NCI-H2227 treated with DMSO at 0.1 percent for 48 hours (cell line): ENCODE measurements around the gene TNNT1.

Experiments used
- DNase-seq: peaks from one replicate; lab custom pipeline; 2025; lab: John Stamatoyannopoulos, UW

The TNNT1 gene

GRCh38 chr19:55141696-55142095 is 7.3 kb downstream of the TNNT1 start:
- no peak for DNase-seq

GRCh38 chr19:55137915-55138314 is 11.1 kb downstream of the TNNT1 start:
- DNase-seq = no peak

GRCh38 chr19:55136399-55137102 is 12.5 kb downstream of the TNNT1 start:
- no peak for DNase-seq

DNA sequence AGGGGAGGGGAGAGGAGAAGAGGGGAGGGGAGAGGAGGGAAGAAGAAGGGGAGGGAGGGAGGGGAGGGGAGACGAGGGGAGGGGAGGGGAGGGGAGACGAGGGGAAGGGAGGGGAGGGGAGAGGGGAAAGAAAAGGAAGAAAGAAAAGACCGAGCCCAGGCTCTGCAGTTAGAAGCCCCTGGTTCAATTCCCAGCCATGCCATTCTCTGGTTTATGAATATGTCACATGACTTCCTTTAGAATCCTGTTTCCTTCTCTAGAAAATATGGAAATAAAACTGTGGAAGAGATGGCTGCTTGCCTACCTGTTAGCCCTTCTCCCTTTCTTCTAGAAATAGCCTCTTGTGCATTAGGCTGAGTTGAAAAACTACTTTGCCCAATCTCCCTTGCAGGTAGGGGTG is 14.3 kb downstream of the TNNT1 start:
- DNase-seq = no peak

- DNase-seq = no peak
Observed at GRCh38 chr19:55133639-55134444, 15.2 kb downstream of the TNNT1 start.

DNA sequence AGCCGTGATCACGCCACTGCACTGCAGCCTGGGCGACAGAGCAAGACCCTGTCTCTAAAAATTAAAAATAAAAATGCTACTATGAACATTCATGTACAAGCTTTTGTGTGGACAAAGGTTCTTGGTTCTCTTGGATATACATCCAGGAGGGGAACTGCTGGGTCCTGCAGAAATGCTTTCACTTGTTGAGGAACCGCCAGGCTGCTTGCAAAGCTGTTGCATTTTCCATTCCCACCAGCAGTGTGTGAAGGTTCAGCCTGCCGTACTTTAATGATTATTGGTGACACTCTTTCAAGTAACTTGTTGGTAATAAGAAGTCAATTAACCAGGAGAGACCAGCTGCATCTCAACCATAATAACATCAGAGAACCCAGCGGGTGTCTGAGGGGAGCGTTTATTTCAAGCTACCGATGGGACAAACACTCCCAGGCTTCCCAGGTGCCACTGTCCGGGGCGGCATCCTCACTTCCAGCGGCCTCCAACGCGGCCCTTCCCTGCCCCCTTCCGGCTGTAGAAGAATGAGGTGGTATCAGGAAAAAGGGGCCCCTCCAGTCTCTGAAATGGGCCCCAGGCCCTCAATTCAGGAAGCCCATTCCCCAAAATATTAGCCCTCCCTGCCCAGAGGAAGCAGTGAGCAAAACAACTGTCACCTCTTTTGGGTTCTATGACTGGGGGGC is 16.4 kb downstream of the TNNT1 start:
- DNase-seq = no peak

DNA sequence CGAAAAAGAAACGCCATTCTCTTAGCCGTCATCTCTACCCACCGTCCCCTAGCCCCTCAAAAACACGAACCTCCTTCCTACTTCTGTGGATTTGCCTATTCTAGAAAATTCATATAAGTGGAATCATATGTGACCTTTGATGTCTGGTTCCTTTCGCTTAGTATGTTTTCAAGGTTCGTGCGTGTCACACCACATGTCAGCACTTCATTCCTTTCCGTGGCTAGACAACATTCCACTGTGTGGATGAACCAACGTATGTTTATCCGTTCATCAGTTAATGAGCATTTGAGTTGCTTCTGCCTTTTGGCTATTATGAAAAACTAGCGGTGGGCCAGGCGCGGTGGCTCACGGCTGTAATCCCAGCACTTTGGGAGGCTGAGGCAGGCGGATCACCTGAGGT is 17.6 kb downstream of the TNNT1 start:
- no peak for DNase-seq

GRCh38 chr19:55119053-55119452 is 30.0 kb downstream of the TNNT1 start:
- no peak for DNase-seq

DNA sequence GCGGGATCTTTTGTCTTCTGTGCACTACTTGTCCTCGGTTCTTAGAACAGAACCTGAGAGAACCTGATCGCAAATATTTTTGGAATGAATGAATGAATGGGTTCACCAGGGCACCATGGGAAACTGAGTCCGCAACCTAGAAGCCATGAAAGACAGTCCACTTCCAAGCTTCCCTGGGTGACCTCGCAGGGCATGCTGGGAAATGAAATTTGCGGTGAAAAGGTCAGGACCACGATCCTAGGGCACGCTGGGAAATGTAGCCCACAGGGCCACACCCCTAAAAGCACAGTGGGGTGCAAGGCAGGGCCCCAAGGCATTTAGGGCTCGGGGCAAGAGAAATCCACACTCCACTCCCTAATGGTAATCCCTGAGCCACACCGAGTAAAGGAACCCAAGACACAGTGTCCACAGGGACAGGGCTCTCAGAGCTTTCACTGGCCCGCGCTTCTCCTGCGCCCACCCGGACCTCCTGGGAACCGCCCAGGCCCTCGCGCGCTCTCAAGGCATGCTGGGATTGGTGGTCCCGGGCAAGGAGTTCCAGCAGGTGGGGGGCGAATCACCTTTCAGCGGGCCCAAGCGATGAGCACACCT is 30.5 kb downstream of the TNNT1 start:
- DNase-seq = peak; percentile 57

GRCh38 chr19:55117663-55118391 is 31.2 kb downstream of the TNNT1 start:
- peak; percentile 100 for DNase-seq

- no peak for DNase-seq
Observed at GRCh38 chr19:55116859-55117662, 31.9 kb downstream of the TNNT1 start, which contains the start of gene PPP1R12C. TSS of gene PPP1R12C (minus strand) at chr19:55117637. CDS start at chr19:55117543, 94 bp downstream.

DNA sequence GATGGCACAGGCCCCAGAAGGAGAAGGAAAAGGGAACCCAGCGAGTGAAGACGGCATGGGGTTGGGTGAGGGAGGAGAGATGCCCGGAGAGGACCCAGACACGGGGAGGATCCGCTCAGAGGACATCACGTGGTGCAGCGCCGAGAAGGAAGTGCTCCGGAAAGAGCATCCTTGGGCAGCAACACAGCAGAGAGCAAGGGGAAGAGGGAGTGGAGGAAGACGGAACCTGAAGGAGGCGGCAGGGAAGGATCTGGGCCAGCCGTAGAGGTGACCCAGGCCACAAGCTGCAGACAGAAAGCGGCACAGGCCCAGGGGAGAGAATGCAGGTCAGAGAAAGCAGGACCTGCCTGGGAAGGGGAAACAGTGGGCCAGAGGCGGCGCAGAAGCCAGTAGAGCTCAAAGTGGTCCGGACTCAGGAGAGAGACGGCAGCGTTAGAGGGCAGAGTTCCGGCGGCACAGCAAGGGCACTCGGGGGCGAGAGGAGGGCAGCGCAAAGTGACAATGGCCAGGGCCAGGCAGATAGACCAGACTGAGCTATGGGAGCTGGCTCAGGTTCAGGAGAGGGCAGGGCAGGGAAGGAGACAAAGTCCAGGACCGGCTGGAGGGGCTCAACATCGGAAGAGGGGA is 32.7 kb downstream of the TNNT1 start:
- DNase-seq = peak; percentile 88

DNA sequence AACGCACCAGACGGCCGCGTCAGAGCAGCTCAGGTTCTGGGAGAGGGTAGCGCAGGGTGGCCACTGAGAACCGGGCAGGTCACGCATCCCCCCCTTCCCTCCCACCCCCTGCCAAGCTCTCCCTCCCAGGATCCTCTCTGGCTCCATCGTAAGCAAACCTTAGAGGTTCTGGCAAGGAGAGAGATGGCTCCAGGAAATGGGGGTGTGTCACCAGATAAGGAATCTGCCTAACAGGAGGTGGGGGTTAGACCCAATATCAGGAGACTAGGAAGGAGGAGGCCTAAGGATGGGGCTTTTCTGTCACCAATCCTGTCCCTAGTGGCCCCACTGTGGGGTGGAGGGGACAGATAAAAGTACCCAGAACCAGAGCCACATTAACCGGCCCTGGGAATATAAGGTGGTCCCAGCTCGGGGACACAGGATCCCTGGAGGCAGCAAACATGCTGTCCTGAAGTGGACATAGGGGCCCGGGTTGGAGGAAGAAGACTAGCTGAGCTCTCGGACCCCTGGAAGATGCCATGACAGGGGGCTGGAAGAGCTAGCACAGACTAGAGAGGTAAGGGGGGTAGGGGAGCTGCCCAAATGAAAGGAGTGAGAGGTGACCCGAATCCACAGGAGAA is 33.5 kb downstream of the TNNT1 start:
- no peak for DNase-seq

DNA sequence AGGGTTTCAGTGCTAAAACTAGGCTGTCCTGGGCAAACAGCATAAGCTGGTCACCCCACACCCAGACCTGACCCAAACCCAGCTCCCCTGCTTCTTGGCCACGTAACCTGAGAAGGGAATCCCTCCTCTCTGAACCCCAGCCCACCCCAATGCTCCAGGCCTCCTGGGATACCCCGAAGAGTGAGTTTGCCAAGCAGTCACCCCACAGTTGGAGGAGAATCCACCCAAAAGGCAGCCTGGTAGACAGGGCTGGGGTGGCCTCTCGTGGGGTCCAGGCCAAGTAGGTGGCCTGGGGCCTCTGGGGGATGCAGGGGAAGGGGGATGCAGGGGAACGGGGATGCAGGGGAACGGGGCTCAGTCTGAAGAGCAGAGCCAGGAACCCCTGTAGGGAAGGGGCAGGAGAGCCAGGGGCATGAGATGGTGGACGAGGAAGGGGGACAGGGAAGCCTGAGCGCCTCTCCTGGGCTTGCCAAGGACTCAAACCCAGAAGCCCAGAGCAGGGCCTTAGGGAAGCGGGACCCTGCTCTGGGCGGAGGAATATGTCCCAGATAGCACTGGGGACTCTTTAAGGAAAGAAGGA is 34.4 kb downstream of the TNNT1 start:
- DNase-seq = no peak

GRCh38 chr19:55113570-55114039 is 35.4 kb downstream of the TNNT1 start:
- peak; percentile 72 for DNase-seq

- DNase-seq = no peak
Observed at GRCh38 chr19:55112777-55113569, 36.0 kb downstream of the TNNT1 start.

DNA sequence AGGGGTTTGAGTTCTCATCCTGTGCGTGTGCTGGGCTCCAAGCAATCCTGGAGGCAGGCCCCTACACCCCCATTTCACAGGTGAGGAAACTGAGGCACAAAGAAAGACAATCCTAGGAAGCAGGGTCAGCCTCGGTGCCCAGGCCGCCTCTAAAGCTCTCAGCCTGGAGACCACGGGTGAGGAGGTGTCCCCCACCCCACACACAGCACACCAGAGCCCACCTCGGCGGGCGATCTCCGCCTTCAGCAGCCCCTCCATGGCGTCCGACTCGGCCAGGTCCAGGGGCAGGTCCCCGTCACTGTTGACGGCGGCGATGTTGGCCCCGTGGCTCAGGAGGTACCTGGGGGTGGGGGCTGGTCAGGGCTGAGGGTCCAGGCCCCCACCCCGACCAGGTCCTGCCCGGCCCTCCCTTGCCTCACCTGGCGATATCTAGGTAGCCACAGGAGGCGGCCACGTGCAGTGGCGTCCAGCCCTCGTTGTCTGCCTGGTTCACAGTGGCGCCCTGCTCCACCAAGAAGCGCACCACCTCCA is 36.7 kb downstream of the TNNT1 start:
- DNase-seq = no peak

DNA sequence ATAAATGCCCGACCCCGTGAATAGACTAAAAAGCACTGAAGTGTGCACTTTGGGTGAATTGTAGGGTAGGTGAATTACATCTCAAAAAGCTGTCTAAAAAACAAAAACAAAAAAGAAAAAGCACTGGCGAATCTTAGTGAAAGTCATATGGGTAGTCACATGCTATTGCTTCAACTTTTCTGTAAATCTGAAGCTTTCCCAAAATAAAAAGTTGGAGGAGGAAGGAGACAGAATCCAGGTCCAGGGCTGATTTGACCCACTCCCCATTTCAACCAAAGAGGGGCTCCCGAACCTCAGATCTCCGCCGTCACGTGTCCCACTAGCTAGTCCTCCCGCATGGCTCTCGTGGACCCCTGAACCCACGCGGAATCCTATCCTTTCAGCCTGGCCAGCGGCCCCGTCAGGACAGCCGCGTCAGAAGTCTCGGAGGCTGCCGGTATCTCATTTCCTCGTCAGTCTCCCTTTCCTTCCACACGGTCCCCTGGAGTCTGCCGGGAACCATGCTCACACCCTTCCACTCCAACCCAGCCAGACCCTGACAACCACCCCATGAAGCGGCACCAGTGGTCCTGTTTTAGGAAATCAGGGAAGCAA is 37.7 kb downstream of the TNNT1 start:
- DNase-seq = no peak
